Activated T-helper 1 cell treated with anti-CD3 and anti-CD28 coated beads, Interleukin-12 subunit alpha, Interleukin-12 subunit beta, Interleukin-2, Interleukin-4 antibody, amounts not matched to agents 30 ng/mL and 10 ng/mL and 1 ng/mL, durations not matched to agents 14 hours and 24 hours and 36 hours (primary cell): ENCODE measurements around the gene TBC1D23. TPM values are rescaled to one million over a fixed set of nuclear protein-coding genes. Genes with fewer than 3 reads are reported as not detected.
"Not testable (repeated sequence)": the region's sequence is repeated elsewhere in the genome, so short reads cannot be mapped to it uniquely, and the experiment has no call there.

ENCODE experiments used
- DNase-seq: peaks from one replicate; pipeline ENCODE4 v3.0.0; 2021; ENCODE audit warnings: low spot score
- H3K27ac Mint-ChIP-seq: one replicate; pipeline ENCODE4 v1.8.0; 2021; ENCODE audit warnings: mild to moderate bottlenecking, mixed read lengths
- H3K27me3 Mint-ChIP-seq: one replicate; pipeline ENCODE4 v1.8.0; 2022; ENCODE audit warnings: mild to moderate bottlenecking, moderate library complexity, mixed read lengths; ENCODE audit not compliant: insufficient read depth
- H3K36me3 Mint-ChIP-seq: one replicate; pipeline ENCODE4 v1.8.0; 2021; ENCODE audit warnings: low read depth, mixed read lengths
- H3K4me1 Mint-ChIP-seq: one replicate; pipeline ENCODE4 v1.8.0; 2021; ENCODE audit warnings: low read depth, mixed read lengths
- H3K4me3 Mint-ChIP-seq: one replicate; pipeline ENCODE4 v1.8.0; 2021; ENCODE audit warnings: mild to moderate bottlenecking, moderate library complexity, mixed read lengths
- H3K9me3 Mint-ChIP-seq: one replicate; pipeline ENCODE4 v1.8.0; 2021; ENCODE audit warnings: mixed read lengths
- intact Hi-C: fragments of 100-400 bp; cut with micrococcal nuclease; formaldehyde crosslinking; loops from one replicate; pipeline ENCODE4 v1.15.1; 2024
- total RNA-seq: library from RNA; stranded (reverse); gene quantifications from 2 replicates; pipeline ENCODE4 v1.2.3, GENCODE V29; 2022

Gene TBC1D23
- total RNA-seq, 1 donor from 2014 or later = 19.0 TPM

- DNase-seq = no peak
- intact Hi-C loops = loop anchor here (10.0 kb wide), 1 partner anchor 1345 kb away; the partner anchor contains the start of gene RPL24
- no peak overlapping the region for H3K27ac Mint-ChIP-seq
- peaks cover 38% of the 10 kb centered on the region for H3K4me1 Mint-ChIP-seq
- H3K4me3 Mint-ChIP-seq = no peak overlapping the region
- H3K36me3 Mint-ChIP-seq = peaks cover 37% of the 10 kb centered on the region
- no peaks in the 10 kb centered on the region for H3K27me3 Mint-ChIP-seq
- H3K9me3 Mint-ChIP-seq = no peaks in the 10 kb centered on the region
Measured at GRCh38 chr3:100339786-100340185, 79.0 kb downstream of the TBC1D23 start.

- H3K27ac Mint-ChIP-seq = no peak overlapping the region
- intact Hi-C loops = no loop called here
- H3K27me3 Mint-ChIP-seq = no peaks in the 10 kb centered on the region
- H3K4me1 Mint-ChIP-seq = peaks cover 35% of the 10 kb centered on the region
- no peak overlapping the region for H3K4me3 Mint-ChIP-seq
- H3K36me3 Mint-ChIP-seq = peaks cover 41% of the 10 kb centered on the region
- DNase-seq = no peak
- no peaks in the 10 kb centered on the region for H3K9me3 Mint-ChIP-seq
Measured at GRCh38 chr3:100340527-100340926, 79.7 kb downstream of the TBC1D23 start.

GRCh38 chr3:100348727-100349126 is 87.9 kb downstream of the TBC1D23 start:
- Mint-ChIP-seq H3K27me3 (no peaks in the 10 kb centered on the region), H3K4me3 (no peak overlapping the region), H3K4me1 (peaks cover 16% of the 10 kb centered on the region), H3K9me3 (peaks cover 4% of the 10 kb centered on the region), H3K36me3 (peaks cover 68% of the 10 kb centered on the region), H3K27ac (no peak overlapping the region)
- no peak for DNase-seq
- intact Hi-C loops = no loop called here

- H3K27me3 Mint-ChIP-seq, H3K27ac Mint-ChIP-seq, H3K9me3 Mint-ChIP-seq, intact Hi-C loops, DNase-seq, H3K4me1 Mint-ChIP-seq, H3K4me3 Mint-ChIP-seq: not testable (repeated sequence)
- peaks cover 57% of the 10 kb centered on the region for H3K36me3 Mint-ChIP-seq
Measured at GRCh38 chr3:100351770-100352169, 91.0 kb downstream of the TBC1D23 start.

- intact Hi-C loops = no loop called here
- Mint-ChIP-seq H3K4me1 (no peaks in the 10 kb centered on the region), H3K27ac (no peak overlapping the region), H3K9me3 (peaks cover 4% of the 10 kb centered on the region), H3K4me3 (no peak overlapping the region), H3K36me3 (peaks cover 58% of the 10 kb centered on the region), H3K27me3 (no peaks in the 10 kb centered on the region)
- DNase-seq = no peak
Measured at GRCh38 chr3:100352296-100353231, 91.8 kb downstream of the TBC1D23 start.

GRCh38 chr3:100354850-100355249 is 94.1 kb downstream of the TBC1D23 start:
- DNase-seq = no peak
- H3K4me3 Mint-ChIP-seq = no peak overlapping the region
- H3K4me1 Mint-ChIP-seq = no peaks in the 10 kb centered on the region
- intact Hi-C loops = no loop called here
- peaks cover 48% of the 10 kb centered on the region for H3K36me3 Mint-ChIP-seq
- H3K27me3 Mint-ChIP-seq = no peaks in the 10 kb centered on the region
- H3K27ac Mint-ChIP-seq = no peak overlapping the region
- H3K9me3 Mint-ChIP-seq = peaks cover 4% of the 10 kb centered on the region

GRCh38 chr3:100358413-100358812 is 97.6 kb downstream of the TBC1D23 start:
- intact Hi-C loops = no loop called here
- Mint-ChIP-seq H3K4me3 (no peak overlapping the region), H3K27ac (no peak overlapping the region), H3K9me3 (peaks cover 4% of the 10 kb centered on the region), H3K27me3 (no peaks in the 10 kb centered on the region), H3K36me3 (peaks cover 44% of the 10 kb centered on the region), H3K4me1 (no peaks in the 10 kb centered on the region)
- no peak for DNase-seq

- intact Hi-C loops = no loop called here
- Mint-ChIP-seq H3K36me3 (peaks cover 45% of the 10 kb centered on the region), H3K9me3 (peaks cover 4% of the 10 kb centered on the region), H3K4me3 (no peak overlapping the region), H3K27me3 (no peaks in the 10 kb centered on the region), H3K27ac (no peak overlapping the region), H3K4me1 (no peaks in the 10 kb centered on the region)
- no peak for DNase-seq
Measured at GRCh38 chr3:100359035-100359434, 98.2 kb downstream of the TBC1D23 start.

- H3K36me3 Mint-ChIP-seq = peaks cover 44% of the 10 kb centered on the region
- no peaks in the 10 kb centered on the region for H3K27me3 Mint-ChIP-seq
- no peak for DNase-seq
- no peak overlapping the region for H3K4me3 Mint-ChIP-seq
- no peak overlapping the region for H3K27ac Mint-ChIP-seq
- peaks cover 4% of the 10 kb centered on the region for H3K9me3 Mint-ChIP-seq
- intact Hi-C loops = no loop called here
- no peaks in the 10 kb centered on the region for H3K4me1 Mint-ChIP-seq
Measured at GRCh38 chr3:100360757-100361496, 100.1 kb downstream of the TBC1D23 start.

- peaks cover 4% of the 10 kb centered on the region for H3K9me3 Mint-ChIP-seq
- no peaks in the 10 kb centered on the region for H3K4me1 Mint-ChIP-seq
- DNase-seq = no peak
- no peaks in the 10 kb centered on the region for H3K27me3 Mint-ChIP-seq
- intact Hi-C loops = no loop called here
- H3K27ac Mint-ChIP-seq = no peak overlapping the region
- H3K36me3 Mint-ChIP-seq = peaks cover 42% of the 10 kb centered on the region
- H3K4me3 Mint-ChIP-seq = no peak overlapping the region
Measured at GRCh38 chr3:100361897-100362296, 101.1 kb downstream of the TBC1D23 start.

GRCh38 chr3:100364421-100364820 is 103.6 kb downstream of the TBC1D23 start:
- no peak for DNase-seq
- H3K9me3 Mint-ChIP-seq = peaks cover 4% of the 10 kb centered on the region
- no peaks in the 10 kb centered on the region for H3K4me1 Mint-ChIP-seq
- H3K27ac Mint-ChIP-seq = no peak overlapping the region
- no peak overlapping the region for H3K4me3 Mint-ChIP-seq
- H3K27me3 Mint-ChIP-seq = no peaks in the 10 kb centered on the region
- peaks cover 44% of the 10 kb centered on the region for H3K36me3 Mint-ChIP-seq
- intact Hi-C loops = no loop called here

GRCh38 chr3:100366424-100366823 is 105.6 kb downstream of the TBC1D23 start:
- Mint-ChIP-seq H3K4me3 (no peak overlapping the region), H3K4me1 (no peaks in the 10 kb centered on the region), H3K27me3 (no peaks in the 10 kb centered on the region), H3K9me3 (peaks cover 4% of the 10 kb centered on the region), H3K27ac (no peak overlapping the region), H3K36me3 (peaks cover 35% of the 10 kb centered on the region)
- intact Hi-C loops = no loop called here
- no peak for DNase-seq

GRCh38 chr3:100368441-100368840 is 107.6 kb downstream of the TBC1D23 start:
- no peaks in the 10 kb centered on the region for H3K9me3 Mint-ChIP-seq

More at GRCh38 chr3:100368441-100368840, 107.6 kb downstream of the TBC1D23 start:
- Mint-ChIP-seq H3K4me1 (no peaks in the 10 kb centered on the region), H3K27me3 (no peaks in the 10 kb centered on the region), H3K27ac (no peak overlapping the region), H3K36me3 (peaks cover 30% of the 10 kb centered on the region), H3K4me3 (no peak overlapping the region)
- intact Hi-C loops = no loop called here
- no peak for DNase-seq
